A549 (cell line): Measurements from ENCODE around the gene FIZ1.

Experiments used
- CEBPB ChIP-seq, 2 experiments: fragments of >200 bp in 1 of 2; sonication (Bioruptor Twin) in 1 of 2; formaldehyde crosslinking in 1 of 2; IDR thresholded peaks; 2 replicates each; pipeline ENCODE4 v1.6.1; 2012 to 2016
- CHD2 ChIP-seq: fragments of 150-350 bp; IDR thresholded peaks from 2 replicates; pipeline ENCODE4 v1.6.1; 2014; ENCODE audit warnings: low read length; ENCODE audit not compliant: partially characterized antibody
- CTCF ChIP-seq: fragments of >200 bp; sonication (Bioruptor Twin); formaldehyde crosslinking; IDR thresholded peaks from 3 replicates; pipeline ENCODE4 v1.5.1; 2016
- EP300 ChIP-seq, 2 experiments: fragments of >200 bp; sonication (Bioruptor Twin); formaldehyde crosslinking; IDR thresholded peaks; 2 replicates in 1 of 2; 3 replicates in 1 of 2; pipeline ENCODE4 v1.6.1; 2016 to 2017
- HMGXB4 ChIP-seq: fragments of 250-450 bp; sonication (Bioruptor Pico); IDR thresholded peaks from 2 replicates; pipeline ENCODE4 v1.5.0; 2021; ENCODE audit warnings: mild to moderate bottlenecking, moderate library complexity, borderline replicate concordance
- JUN ChIP-seq, 2 experiments: fragments of >200 bp; sonication (Bioruptor Twin); formaldehyde crosslinking; IDR thresholded peaks; 2 replicates in 1 of 2; 3 replicates in 1 of 2; pipeline ENCODE4 v1.6.1; 2016 to 2017
- MAFK ChIP-seq: fragments of 450-650 bp; IDR thresholded peaks from 2 replicates; pipeline ENCODE4 v1.6.1; 2014; ENCODE audit not compliant: partially characterized antibody
- MAX ChIP-seq: IDR thresholded peaks from 2 replicates; pipeline ENCODE4 v1.6.1; 2012
- POLR2A ChIP-seq: IDR thresholded peaks from 2 replicates; pipeline ENCODE4 v1.6.1; 2012; ENCODE audit warnings: mild to moderate bottlenecking, low read length
- ZFP36 ChIP-seq: fragments of 450-650 bp; IDR thresholded peaks from 2 replicates; pipeline ENCODE4 v1.6.1; 2014; ENCODE audit warnings: borderline replicate concordance; ENCODE audit not compliant: partially characterized antibody

DNA sequence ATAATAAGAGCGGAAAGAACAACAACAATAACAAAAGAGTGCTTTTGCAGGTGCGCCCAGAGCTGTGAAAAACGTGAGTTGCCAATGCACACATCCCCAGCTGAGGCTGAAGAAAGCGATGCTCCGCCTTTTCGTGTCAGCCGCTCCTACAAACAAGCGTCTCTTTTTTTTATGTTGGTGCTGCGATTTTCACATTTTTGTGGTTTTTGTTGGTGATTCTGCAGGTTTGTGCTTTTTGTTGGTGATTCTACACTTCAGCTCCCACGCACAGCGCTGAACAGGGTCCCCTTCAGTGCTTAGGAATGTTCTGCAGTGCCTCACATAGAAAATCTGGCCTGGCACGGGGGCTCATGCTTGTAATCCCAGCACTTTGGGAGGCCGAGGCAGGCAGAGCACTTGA lies 46.7 kb downstream of the FIZ1 start:
- TF ChIP-seq CEBPB (IDR thresholded peaks at IDR 0.05): no peak
- TF ChIP-seq CTCF: no peak
- TF ChIP-seq JUN (IDR thresholded peaks at IDR 0.05): no peak
- TF ChIP-seq ZFP36: no peak
- no peak for TF ChIP-seq EP300 (IDR thresholded peaks at IDR 0.05)
- TF ChIP-seq MAFK: no peak
- no peak for TF ChIP-seq POLR2A
- no peak for TF ChIP-seq HMGXB4 (CRISPR knock-in tag)
- TF ChIP-seq MAX: no peak
- TF ChIP-seq CHD2: no peak
